ENCODE results near the gene AMIGO1.
A peak's percentile ranks its signal among the peaks of the same experiment; 100 is the strongest.

The AMIGO1 gene

GRCh38 chr1:109532365-109533136 is 23.0 kb upstream of the AMIGO1 start:
- ATAC-seq: peak; percentile 88 to 90

- no peak for ATAC-seq
Observed at GRCh38 chr1:109531826-109532364, 22.4 kb upstream of the AMIGO1 start.

GRCh38 chr1:109531380-109531779 is 21.9 kb upstream of the AMIGO1 start:
- ATAC-seq: no peak

GRCh38 chr1:109530457-109531087 is 21.0 kb upstream of the AMIGO1 start:
- no peak for ATAC-seq

GRCh38 chr1:109529881-109530456 is 20.4 kb upstream of the AMIGO1 start:
- no peak for ATAC-seq

GRCh38 chr1:109528712-109529111 is 19.2 kb upstream of the AMIGO1 start:
- ATAC-seq: no peak

- ATAC-seq: no peak
Observed at GRCh38 chr1:109527846-109528695, 18.5 kb upstream of the AMIGO1 start.

- ATAC-seq: peak in 1 of 2 donors; percentile 21
Observed at GRCh38 chr1:109527098-109527811, 17.7 kb upstream of the AMIGO1 start.

- ATAC-seq: no peak
Observed at GRCh38 chr1:109523706-109524105, 14.2 kb upstream of the AMIGO1 start.

- ATAC-seq: no peak
Observed at GRCh38 chr1:109522026-109522425, 12.5 kb upstream of the AMIGO1 start.

- ATAC-seq: no peak
Observed at GRCh38 chr1:109521002-109521951, 11.8 kb upstream of the AMIGO1 start.

- no peak for ATAC-seq
Observed at GRCh38 chr1:109517337-109517736, 7.8 kb upstream of the AMIGO1 start.

- ATAC-seq: no peak
Observed at GRCh38 chr1:109516872-109517271, 7.3 kb upstream of the AMIGO1 start.

- ATAC-seq: no peak
Observed at GRCh38 chr1:109514846-109515245, 5.3 kb upstream of the AMIGO1 start.

- ATAC-seq: no peak
Observed at GRCh38 chr1:109513110-109513710, 3.7 kb upstream of the AMIGO1 start.

- no peak for ATAC-seq
Observed at GRCh38 chr1:109508873-109509175, 703 bp downstream of the AMIGO1 start.

- ATAC-seq: no peak
Observed at GRCh38 chr1:109508001-109508872, 1.3 kb downstream of the AMIGO1 start.

GRCh38 chr1:109504974-109505373 is 4.6 kb downstream of the AMIGO1 start:
- peak in 1 of 2 donors; percentile 48 for ATAC-seq

- no peak for ATAC-seq
Observed at GRCh38 chr1:109503935-109504334, 5.6 kb downstream of the AMIGO1 start.

Data from activated CD4-positive, CD25-positive, alpha-beta regulatory T cell treated with anti-CD3 and anti-CD28 coated beads, Interleukin-2, amount 50 U/mL, for 24 hours (primary cell).